SK-MEL-5 (cell line): Measurements from ENCODE around the gene AFAP1L2. TPM values are rescaled to one million over a fixed set of nuclear protein-coding genes. Genes with fewer than 3 reads are reported as not detected.

ENCODE experiments used
- DNase-seq: peaks from one replicate; pipeline ENCODE4 v3.0.0-alpha.2; 2016; ENCODE audit warnings: low read depth, low spot score
- in situ Hi-C: cut with HindIII; loops from 2 replicates; pipeline ENCODE4 v1.10.0; 2016; ENCODE audit warnings: low sequenced_read_pairs, high pct_unique_total_duplicates, low pct_unique_long_range_greater_than_20kb
- total RNA-seq: library from RNA; depleted of rRNA; stranded (reverse); fragments of >200 nt; shearing (Covaris generic); gene quantifications from 2 replicates; pipeline ENCODE4 v1.2.3, GENCODE V29; 2014

Gene AFAP1L2
- total RNA-seq, 1 experiment from 2014 or later: 1.0 TPM

- in situ Hi-C loops: no loop called here
- DNase-seq: no peak
Observed at GRCh38 chr10:114276066-114276465, 128.2 kb downstream of the AFAP1L2 start.

- in situ Hi-C loops: no loop called here
- no peak for DNase-seq
Observed at GRCh38 chr10:114274616-114275453, 129.5 kb downstream of the AFAP1L2 start.

DNA sequence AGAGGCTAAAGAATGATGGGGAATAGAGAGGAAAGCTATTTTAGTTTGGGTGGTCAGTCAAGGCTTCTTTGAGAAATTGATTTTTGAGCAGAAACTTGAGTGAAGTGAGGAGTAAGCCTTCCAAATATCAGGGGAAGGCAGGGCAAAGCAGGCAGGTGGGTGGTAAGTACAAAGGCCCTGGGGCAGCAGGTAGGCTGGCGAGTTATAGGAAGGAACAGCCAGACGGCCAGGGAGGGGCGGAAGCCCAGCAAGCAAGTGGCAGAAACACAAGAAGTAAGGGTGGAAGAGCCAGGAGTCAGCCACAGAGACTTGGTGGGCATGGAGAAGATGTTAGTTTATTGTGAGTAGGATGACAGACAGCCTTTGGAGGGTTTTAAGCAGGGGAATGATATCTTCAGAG is 130.4 kb downstream of the AFAP1L2 start:
- in situ Hi-C loops: no loop called here
- DNase-seq: no peak

DNA sequence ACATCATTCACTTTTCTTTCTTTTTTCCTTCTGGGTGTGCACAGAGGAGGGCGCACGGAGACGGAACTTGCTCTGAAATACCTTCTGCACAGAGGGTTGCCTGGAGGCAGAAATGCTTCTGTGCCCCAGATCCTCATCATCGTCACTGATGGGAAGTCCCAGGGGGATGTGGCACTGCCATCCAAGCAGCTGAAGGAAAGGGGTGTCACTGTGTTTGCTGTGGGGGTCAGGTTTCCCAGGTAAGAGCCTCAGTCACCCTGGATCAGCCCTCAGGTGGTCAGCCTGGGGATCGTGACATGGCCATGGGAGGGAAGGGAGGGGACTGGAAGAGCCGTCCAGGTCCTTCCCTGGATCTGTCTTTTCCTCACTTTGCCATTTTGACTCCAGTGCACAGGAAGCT is 131.6 kb downstream of the AFAP1L2 start:
- in situ Hi-C loops: no loop called here

DNA sequence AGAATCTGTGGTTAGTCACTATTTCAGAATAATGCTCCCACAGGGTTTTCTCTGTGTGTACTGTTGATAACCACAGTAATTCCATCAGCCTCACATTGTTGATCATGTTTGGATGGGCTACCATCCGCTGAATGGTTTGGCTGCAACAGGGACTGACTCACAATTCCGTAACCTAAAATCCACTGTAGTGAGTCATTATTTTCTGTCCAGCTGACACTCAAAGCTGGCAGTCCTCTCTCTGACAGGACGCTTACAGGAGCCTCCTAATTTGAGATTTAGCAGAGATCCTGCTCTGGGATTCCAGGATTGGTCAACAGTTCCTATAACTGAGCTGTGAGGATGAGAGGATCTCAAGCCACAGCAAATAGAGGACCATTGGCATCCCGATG is 132.5 kb downstream of the AFAP1L2 start:
- in situ Hi-C loops: no loop called here
- no peak for DNase-seq

More for the DNA sequence above, 131.6 kb downstream of the AFAP1L2 start:
- no peak for DNase-seq

- no peak for DNase-seq
- in situ Hi-C loops: no loop called here
Observed at GRCh38 chr10:114271075-114271778, 133.1 kb downstream of the AFAP1L2 start.

GRCh38 chr10:114266521-114266920 is 137.8 kb downstream of the AFAP1L2 start:
- in situ Hi-C loops: no loop called here
- DNase-seq: no peak

GRCh38 chr10:114265392-114266053 is 138.8 kb downstream of the AFAP1L2 start:
- no peak for DNase-seq

DNA sequence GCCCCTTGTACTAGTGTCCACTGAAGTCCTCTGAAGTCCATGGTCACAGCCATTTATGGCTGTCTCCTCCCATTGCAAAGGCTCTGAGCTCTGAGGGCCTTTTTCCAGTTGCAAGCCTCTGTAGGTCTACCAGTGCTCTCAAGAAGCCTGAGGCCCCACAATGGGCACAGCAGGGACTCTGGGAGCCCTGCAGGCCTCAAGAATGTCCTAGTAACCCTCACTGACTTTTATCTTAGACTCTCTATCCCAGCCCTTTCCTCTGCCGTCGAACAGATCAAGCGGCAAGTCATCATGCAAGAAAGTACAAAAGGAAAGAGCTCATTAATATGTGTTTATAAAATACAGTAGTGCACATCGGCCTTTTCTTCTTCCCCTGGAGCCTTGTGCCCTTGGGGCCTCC is 141.8 kb downstream of the AFAP1L2 start:
- no peak for DNase-seq
- in situ Hi-C loops: no loop called here

More at GRCh38 chr10:114265392-114266053, 138.8 kb downstream of the AFAP1L2 start:
- in situ Hi-C loops: no loop called here

DNA sequence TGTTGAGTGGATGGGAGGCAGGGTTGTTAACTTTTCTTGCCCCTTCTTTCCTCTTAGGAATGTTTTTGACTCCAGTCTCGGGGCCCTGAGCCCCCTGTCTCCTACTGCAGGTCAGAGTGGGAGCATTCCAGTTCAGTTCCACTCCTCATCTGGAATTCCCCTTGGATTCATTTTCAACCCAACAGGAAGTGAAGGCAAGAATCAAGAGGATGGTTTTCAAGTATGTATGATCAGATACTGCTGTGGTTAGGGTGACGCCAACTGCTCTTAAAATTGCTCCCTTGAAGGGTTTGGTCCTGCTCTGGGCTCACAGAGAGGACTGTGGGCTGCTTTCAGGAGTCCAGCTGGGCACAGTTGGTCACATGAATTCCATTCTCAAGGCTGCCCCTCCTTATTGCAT is 143.2 kb downstream of the AFAP1L2 start:
- in situ Hi-C loops: no loop called here
- no peak for DNase-seq

DNA sequence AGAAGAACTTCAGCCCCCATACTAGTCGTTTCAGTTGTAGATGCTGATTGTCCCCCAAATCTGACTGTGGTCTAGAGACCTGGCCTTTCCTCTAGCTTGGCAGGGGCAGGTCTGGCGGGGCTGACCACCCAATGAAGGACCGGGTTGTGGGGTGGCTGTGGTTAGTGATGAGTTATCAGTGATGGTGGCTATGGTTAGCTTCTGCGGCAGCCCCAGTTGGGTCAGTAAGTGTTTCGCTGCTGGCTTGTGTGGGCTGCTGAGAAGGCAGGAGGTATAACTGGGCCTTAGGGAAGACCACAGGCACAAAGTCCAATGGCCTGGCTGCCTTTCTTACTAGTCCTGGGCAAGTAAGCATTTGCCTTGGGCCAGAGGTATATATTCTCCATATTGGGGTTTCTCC is 143.9 kb downstream of the AFAP1L2 start:
- in situ Hi-C loops: no loop called here
- no peak for DNase-seq

DNA sequence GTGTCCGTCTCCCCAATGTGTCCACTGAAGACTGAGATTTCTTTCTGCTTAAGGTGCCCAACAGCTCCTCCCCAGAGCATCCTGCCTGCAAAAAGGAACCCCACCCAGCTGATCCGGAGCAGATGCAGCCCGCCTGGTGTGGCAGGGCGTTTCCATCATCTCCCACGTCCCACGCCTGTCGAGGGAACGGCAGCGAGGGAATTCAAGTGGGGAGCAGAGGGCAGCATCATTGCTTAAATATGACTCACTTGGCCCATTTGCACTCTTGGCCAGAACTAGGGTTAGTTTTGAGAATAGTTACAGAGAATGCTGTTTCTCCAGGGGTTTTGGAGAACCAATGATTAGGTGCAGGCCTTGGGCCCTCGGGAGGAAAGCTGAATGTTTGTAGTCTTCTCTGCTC is 144.5 kb downstream of the AFAP1L2 start:
- DNase-seq: no peak
- in situ Hi-C loops: no loop called here

- in situ Hi-C loops: no loop called here
- DNase-seq: no peak
Observed at GRCh38 chr10:114258274-114258840, 145.9 kb downstream of the AFAP1L2 start.

DNA sequence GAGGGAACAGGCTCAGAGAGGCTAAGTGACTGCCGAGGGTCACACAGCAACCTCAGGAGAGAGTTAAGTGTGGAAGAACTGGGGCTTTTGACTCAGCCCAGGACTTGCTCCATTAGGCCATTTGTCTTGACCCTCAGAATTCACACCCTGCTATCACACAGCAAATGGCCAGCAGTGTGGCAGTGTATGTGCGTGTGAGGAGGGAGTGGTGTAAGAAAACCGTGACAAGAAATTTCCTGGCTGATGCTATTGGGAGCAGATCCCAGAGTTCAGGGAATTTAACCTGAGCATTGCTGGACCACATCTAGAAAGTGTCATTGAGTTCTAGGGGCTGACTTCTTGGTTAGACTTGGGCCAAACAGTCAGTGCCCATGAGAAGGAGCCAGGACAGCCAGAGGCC is 146.8 kb downstream of the AFAP1L2 start:
- no peak for DNase-seq
- in situ Hi-C loops: no loop called here

- DNase-seq: no peak
- in situ Hi-C loops: no loop called here
Observed at GRCh38 chr10:114256822-114257221, 147.5 kb downstream of the AFAP1L2 start.

- in situ Hi-C loops: no loop called here
- no peak for DNase-seq
Observed at GRCh38 chr10:114256008-114256765, 148.1 kb downstream of the AFAP1L2 start.

DNA sequence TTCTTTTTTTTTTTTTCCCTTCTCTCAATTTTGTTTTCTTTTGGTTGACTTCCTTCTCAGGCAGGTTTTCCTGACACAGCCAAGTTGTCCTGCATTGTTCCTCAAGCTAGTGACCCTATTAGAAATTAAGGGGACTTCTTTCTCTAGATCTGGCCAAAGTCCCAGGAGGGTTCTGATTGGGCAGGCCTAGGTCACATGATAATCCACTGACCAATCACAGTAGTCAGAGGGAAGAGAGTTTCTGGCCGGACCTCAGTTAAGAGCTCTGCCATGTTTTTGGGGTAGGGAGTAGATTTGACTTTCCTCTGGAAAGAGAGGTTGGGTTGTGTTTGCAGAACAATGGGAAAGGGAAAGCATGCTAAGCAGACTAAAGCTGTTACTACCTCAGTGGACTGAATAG is 149.1 kb downstream of the AFAP1L2 start:
- in situ Hi-C loops: no loop called here
- no peak for DNase-seq

- in situ Hi-C loops: no loop called here
Observed at GRCh38 chr10:114252883-114253282, 151.4 kb downstream of the AFAP1L2 start.

More at GRCh38 chr10:114252883-114253282, 151.4 kb downstream of the AFAP1L2 start:
- DNase-seq: no peak
